HG03064 (cell line): ENCODE results near the gene ARHGAP40.

Source experiments
- ATAC-seq: cut with Tn5 transposase; IDR thresholded peaks from one replicate; pipeline ENCODE4 v1.9.1; 2021; ENCODE audit warnings: low read depth; ENCODE audit not compliant: unreplicated experiment

ARHGAP40 gene

GRCh38 chr20:38645980-38646858 lies 44.6 kb downstream of the ARHGAP40 start:
- ATAC-seq: no peak

GRCh38 chr20:38649275-38649891 lies 47.8 kb downstream of the ARHGAP40 start:
- ATAC-seq: no peak

- ATAC-seq: no peak
Measured at GRCh38 chr20:38650010-38650409, 48.4 kb downstream of the ARHGAP40 start.

- no peak for ATAC-seq
Measured at GRCh38 chr20:38651154-38651553, 49.5 kb downstream of the ARHGAP40 start.

- no peak for ATAC-seq
Measured at GRCh38 chr20:38651562-38651961, 50.0 kb downstream of the ARHGAP40 start.

- no peak for ATAC-seq
Measured at GRCh38 chr20:38652995-38653394, 51.4 kb downstream of the ARHGAP40 start.

- ATAC-seq: no peak
Measured at GRCh38 chr20:38657390-38657789, 55.8 kb downstream of the ARHGAP40 start.

GRCh38 chr20:38658879-38659596 lies 57.4 kb downstream of the ARHGAP40 start:
- no peak for ATAC-seq

GRCh38 chr20:38659597-38659880 lies 57.9 kb downstream of the ARHGAP40 start:
- no peak for ATAC-seq

- no peak for ATAC-seq
Measured at GRCh38 chr20:38660429-38660828, 58.8 kb downstream of the ARHGAP40 start.

- no peak for ATAC-seq
Measured at GRCh38 chr20:38663660-38664059, 62.1 kb downstream of the ARHGAP40 start.

GRCh38 chr20:38664284-38664683 lies 62.7 kb downstream of the ARHGAP40 start:
- no peak for ATAC-seq

- ATAC-seq: no peak
Measured at GRCh38 chr20:38665094-38665493, 63.5 kb downstream of the ARHGAP40 start.

- ATAC-seq: no peak
Measured at GRCh38 chr20:38665506-38666285, 64.1 kb downstream of the ARHGAP40 start.

GRCh38 chr20:38667417-38667956 lies 65.9 kb downstream of the ARHGAP40 start:
- no peak for ATAC-seq

- ATAC-seq: no peak
Measured at GRCh38 chr20:38669688-38670087, 68.1 kb downstream of the ARHGAP40 start.

- ATAC-seq: no peak
Measured at GRCh38 chr20:38670786-38671185, 69.2 kb downstream of the ARHGAP40 start.

- ATAC-seq: no peak
Measured at GRCh38 chr20:38671186-38671585, 69.6 kb downstream of the ARHGAP40 start.

- ATAC-seq: no peak
Measured at GRCh38 chr20:38671701-38672292, 70.2 kb downstream of the ARHGAP40 start.

- no peak for ATAC-seq
Measured at GRCh38 chr20:38672504-38672903, 70.9 kb downstream of the ARHGAP40 start.
